Fibroblast of upper back skin (primary cell): ENCODE results near the gene RAB30.

Experiments used
- DNase-seq: peaks from one replicate; pipeline ENCODE4 v3.0.0-alpha.2; 2013

The RAB30 gene

DNA sequence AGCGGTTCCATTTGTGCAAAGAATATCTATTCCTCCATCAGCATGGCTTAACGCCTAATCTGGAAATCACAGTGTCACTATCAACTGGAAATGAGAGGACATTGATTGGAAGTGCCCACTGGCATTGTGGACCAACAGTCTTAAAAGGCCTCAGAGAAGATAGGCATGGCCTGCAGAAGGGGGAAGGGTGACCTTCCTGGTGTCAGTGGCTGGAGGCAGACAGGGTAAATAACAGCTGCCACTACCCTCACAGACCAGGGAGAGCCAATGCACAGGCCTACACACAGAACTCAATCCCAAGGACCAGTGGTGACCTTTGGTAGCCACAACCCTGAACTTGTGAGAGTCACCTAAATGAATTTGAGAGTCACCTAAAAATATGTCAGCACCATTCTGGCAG is 134.1 kb downstream of the RAB30 start:
- DNase-seq, result no peak

DNA sequence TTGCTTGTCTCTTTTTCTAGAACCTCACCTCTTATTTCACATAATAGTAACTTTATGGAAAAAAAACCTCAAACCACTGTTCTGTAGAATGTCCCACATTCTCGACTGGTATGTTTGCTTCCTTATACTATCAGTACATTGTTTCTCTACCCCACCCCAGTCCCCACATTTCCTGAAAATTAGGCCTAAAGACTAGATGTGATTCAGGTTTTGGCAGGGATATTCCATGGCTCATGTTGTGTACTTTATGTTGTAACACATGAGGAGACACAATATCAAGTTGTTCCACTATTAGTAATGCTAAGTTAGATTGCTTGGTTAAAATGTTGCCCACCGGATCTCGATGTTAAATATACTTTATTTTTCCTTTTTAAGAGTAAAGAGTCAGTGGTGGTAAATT is 135.4 kb downstream of the RAB30 start:
- peak; percentile 19 for DNase-seq

DNA sequence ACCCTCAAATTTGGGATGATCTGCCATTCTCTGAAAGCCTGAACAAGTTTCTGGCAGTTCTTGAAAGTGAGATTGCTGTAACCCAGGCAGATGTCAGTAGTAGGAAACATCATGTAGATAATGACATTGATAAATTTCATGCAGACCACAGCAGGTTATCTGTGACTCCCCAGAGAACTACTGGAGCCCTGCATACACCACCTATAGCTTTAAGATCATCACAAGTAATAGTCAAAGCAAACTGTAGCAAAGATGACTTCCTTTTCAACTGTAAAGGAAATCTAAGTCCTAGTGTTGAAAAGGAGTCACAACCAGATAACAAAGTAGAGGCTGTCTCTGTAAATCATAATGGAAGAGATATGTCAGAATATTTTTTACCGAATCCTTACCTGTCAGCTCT is 139.1 kb downstream of the RAB30 start:
- DNase-seq, result no peak

- DNase-seq, result no peak
These were observed 141.0 kb downstream of the RAB30 start for GRCh38 chr11:82930734-82931133.

DNA sequence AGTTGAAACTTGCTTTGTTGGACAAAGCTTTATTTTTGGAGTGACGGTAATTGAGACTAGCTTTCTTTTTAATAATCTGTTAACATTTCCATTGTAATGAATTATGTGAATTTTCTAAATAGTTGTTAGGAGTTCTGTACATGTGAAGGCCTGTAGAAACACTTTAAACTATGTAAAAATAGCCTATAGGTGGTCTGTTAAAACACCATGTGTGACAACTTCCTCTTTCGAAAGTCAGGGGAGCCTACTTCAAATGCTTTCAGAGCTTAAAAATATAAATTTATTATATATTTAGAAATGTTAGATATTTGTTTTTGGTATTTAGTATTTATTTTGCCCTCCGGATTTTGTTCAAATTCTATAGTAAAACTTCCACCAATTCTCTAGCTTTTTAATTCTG is 141.5 kb downstream of the RAB30 start:
- DNase-seq, result no peak

DNA sequence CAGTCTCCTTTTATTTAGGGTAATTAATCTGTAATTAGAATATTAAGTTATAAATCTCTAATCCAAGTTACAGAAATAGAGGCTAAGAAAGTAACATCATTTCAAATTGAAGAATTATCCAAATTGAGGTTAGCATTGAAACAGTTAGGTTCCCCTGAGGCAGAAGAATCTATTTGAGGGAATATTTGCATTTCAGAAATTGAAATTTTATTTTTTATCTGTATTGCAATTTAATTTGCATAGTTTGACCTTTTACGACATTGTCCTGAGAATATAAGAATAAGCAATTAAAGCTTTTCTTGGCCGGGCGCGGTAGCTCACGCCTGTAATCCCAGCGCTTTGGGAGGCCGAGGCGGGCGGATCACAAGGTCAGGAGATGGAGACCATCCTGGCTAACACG is 142.6 kb downstream of the RAB30 start:
- no peak for DNase-seq

DNA sequence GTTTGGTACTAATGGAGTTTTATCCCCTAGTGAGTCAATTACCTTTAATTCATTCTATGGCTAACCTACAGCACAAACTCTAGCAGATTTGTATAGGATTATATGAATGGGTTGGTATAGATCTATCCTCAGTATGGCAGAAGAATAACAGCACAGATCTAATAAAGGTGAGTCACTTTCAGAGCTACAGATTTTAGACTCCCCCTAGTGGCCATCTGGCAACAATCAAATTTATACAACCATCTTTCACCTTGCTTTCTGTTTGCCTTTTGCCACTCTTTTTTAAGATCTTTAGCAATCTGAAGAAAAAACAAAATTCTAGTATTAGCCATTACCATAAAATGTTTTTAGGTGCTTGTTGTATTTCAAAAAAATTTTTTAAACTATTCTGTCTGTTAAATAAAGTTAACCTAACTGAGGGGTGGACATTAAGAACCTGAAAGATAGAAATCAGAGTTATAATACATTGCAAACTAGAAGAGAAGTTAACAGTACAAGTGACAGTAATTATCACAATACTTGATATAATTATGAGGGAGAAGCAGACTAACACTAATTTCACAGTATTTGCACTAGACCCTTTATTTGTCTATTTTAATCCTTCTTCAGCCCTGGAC is 144.3 kb downstream of the RAB30 start:
- peak; percentile 57 for DNase-seq

DNA sequence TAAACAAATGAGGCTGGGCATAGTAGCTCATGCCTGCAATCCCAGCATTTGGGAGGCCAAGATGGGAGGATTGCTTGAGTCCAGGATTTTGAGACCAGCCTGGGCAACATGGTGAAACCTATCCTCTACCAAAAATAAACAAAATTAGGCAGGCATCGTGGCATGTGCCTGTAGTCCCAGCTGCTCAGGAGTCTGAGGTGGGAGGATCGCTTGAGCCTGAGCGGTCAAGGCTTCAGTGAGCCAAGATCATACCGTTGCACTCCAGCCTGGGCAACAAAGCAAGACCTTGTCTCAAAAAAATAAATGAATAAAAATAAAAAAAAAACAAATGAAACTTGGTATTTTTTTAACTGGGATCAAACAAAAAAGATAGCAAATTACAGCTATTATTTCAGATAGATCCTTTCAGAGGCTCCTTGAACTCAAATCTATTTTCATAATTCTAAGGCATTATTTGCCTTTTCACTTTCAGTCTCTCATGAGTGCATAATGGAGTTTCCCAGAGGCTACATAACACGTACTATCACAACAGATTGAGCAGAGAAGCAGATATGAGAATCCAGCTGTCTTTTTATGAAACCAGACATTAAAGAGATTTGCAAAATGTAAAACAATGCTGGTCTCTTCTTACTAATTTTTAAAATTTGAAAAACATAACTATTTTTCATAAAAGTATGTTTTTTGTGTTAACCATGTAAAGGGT is 147.0 kb downstream of the RAB30 start:
- DNase-seq, result no peak
